GM18867 (cell line): ENCODE data around the gene GPR18.
A peak's percentile ranks its signal among the peaks of the same experiment; 100 is the strongest.
"Not testable (repeated sequence)": the region's sequence is repeated elsewhere in the genome, so short reads cannot be mapped to it uniquely, and the experiment has no call there.

ENCODE experiments used
- ATAC-seq: cut with Tn5 transposase; IDR thresholded peaks from one replicate; pipeline ENCODE4 v1.9.1; 2021; ENCODE audit warnings: mild to moderate bottlenecking, moderate library complexity; ENCODE audit not compliant: unreplicated experiment

Gene GPR18

DNA sequence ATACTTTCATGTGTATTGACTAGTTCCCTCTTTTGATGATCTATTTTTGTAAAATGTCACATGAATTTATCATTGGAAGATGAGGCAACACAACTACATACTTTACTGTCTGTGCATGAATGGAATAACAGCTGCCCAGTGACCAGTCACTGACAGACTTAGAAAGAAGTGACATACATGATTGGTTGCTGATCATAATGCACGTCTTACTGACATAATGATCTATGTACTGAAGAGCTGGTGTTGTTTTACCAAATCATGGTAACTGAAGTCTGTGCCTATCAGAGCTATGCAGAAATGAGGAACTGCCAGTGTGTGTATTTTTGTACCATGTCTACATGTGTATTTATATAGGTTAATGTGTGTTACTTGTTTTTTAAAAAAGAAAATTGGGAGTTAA is 26.5 kb downstream of the GPR18 start:
- ATAC-seq, result no peak

DNA sequence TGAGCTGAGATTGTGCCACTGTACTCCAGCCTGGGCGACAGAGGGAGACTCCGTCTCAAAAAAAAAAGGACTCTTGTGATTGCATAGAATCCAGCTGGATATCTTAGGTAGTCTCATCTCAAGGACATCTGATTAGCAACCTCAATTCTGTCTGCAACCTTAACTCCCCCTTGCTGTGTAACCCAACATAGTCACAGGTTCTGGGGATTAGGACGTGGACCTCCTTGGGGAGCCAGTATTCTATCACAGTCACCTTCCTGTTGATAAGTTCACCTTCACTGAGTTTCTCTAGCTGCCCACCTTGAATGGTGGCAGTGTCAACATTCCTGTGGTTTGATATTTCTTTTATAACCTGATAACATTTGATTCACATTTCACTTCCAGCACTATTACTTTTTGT is 27.2 kb downstream of the GPR18 start:
- no peak for ATAC-seq

DNA sequence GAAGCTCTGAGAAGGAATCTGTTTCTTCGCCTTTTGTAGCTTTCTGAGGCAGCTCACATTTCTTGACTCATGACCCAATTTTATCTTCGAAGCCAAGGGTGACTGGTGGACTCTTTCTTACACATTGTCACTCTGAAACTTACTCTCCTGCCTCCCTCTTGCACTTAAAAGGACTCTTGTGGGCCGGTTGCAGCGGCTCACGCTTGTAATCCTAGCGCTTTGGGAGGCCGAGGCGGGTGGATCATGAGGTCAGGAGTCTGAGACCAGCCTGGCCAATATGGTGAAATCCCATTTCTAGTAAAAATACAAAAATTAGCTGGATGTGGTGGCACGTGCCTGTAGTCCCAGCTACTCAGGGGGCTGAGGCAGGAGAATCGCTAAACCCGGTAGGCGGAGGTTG is 27.6 kb downstream of the GPR18 start:
- not testable (repeated sequence) for ATAC-seq

DNA sequence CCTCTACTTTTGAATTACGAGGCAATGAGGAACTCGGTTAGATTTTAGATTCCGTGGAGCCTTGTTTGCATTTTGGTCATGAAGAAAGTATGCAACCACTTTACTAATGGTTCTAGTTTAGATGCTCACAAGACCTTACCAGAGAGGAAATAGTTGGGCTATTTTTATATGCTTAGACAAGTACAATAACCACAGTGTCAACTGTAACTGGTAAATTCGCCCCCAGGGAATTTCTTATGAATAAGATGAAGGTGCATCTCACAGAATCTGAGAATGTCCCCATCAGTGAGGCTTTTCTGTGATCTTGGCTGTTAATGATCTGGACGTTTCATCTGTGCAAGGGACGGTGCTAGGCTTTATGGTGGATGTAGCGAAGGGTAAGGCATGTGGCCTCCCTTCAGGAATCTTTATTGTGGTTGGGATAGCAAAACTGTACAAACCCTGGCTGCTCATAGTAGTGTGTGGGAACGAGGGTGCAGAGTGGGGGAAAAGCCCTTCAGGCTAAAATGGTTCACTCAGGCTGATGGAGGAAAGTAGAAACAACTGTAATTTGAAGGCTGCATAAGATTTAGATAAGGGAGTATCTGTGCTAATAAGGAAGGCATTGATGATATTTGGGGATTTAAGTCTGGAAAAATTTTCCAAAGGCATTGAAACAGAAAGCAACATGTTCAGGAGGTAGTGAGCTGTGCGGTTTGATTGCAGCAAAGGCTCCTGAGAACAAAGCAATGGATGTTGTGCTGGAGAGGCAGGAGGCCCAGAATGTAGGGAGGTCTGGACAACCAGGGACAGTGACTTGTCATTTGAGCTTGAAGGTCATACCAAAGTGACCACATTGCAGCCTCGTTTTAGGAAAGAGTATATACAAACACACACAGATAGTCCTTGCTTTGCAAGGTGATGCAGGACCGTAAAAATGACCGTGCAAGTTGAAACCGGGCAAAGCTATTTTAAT is 29.2 kb downstream of the GPR18 start:
- peak; percentile 95 for ATAC-seq

GRCh38 chr13:99227909-99228688 is 30.1 kb downstream of the GPR18 start:
- no peak for ATAC-seq

DNA sequence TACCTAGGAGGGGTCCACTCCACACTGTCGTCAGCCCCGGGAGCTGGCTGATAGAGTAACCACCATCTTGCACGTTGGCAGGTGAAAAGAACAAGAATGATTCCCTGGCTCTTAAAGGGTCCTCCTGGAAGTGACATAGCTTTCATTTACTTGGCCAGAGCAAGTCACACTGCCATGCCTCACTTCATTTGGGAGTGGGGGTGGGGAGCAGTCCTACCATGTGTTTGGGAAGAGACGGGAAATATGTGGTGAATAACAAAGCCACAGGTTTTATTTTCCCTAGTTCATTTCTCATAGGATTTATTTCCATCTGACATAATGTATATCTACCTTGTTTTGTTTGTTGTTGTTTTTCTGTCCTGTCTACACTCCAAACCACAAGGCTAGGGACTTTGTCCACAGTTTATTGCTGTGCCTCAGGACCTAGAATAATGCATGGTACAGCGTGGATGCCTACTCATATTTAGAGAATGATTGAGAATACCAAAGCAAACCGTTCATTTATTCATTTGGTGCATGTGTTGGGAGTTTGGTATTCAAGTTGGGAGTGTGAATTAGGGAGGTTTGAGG is 30.8 kb downstream of the GPR18 start:
- no peak for ATAC-seq

- ATAC-seq, result no peak
These were observed 31.7 kb downstream of the GPR18 start for GRCh38 chr13:99226513-99226912.

DNA sequence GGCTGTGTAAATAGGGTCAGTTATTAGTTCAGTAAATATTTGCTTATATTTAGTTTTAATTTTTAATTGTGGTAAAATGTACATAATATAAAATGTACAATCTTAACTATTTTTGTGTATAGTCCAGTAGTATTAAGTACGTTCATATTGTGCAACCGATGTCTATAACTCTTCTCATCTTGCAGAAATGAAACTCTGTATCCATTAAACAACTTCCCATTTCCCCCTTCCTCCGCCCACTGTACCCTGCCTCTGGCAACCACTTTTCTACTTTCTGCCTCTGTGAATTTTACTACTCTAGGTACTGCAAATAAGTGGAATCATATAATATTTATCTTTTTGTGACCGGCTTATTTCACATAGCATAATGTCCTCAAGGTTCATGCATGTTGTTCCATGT is 33.1 kb downstream of the GPR18 start:
- ATAC-seq, result no peak

- ATAC-seq, result no peak
These were observed 34.2 kb downstream of the GPR18 start for GRCh38 chr13:99224021-99224420.

DNA sequence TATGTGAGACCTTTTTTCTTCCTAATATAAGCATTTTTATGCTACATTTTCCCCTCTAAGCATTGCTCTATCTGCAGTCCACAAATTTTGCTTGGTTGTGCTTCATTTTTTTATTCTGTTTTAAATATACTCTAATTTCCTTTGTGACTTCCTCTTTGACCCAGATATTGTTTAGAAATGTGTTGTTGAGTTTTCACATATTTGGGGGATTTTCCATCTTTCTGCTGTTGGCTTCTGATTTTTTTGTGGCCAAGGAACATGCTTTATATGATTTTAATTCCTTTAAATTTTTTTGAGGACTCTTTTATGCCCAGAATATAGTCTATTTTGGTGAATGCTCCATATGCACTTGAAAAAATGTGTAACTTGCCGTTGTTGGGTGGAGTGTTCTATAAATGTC is 34.6 kb downstream of the GPR18 start:
- no peak for ATAC-seq

- ATAC-seq, result no peak
These were observed 36.5 kb downstream of the GPR18 start for GRCh38 chr13:99221567-99222239.

DNA sequence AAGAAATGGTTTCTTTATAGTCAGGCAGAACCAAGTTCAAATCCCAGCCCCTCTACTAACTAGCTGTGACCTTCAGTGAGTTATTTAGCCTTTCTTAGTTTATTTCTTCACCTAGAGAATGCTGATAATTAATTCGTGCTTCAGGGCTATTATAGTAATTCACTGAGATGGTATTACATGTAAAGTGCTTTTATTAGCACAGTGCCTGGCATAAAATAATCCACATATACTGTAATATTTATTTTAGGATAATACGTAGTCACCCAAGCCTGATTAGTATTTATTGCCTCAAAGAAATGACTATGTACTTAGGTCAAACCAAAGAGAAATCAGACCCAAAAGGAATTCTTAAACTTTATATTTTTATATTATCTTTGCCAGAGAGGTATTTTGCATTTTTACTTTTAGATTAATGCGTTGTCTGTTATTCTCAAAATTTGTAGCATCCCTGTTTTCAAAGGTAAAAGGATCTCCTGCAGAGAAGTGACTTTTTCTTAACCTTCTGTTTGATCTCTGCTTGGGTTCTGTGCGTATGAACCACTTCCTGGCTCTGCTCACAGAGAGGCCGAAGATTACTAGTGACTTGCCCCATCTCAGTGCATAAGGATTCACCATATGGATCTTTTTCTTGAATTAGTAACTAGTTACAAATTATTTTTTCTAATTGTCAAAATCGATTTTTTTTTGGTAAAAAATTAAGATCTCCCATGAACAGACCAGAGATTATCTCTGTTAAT is 37.8 kb downstream of the GPR18 start:
- no peak for ATAC-seq

- peak; percentile 71 for ATAC-seq
These were observed 39.2 kb downstream of the GPR18 start for GRCh38 chr13:99218969-99219368.

DNA sequence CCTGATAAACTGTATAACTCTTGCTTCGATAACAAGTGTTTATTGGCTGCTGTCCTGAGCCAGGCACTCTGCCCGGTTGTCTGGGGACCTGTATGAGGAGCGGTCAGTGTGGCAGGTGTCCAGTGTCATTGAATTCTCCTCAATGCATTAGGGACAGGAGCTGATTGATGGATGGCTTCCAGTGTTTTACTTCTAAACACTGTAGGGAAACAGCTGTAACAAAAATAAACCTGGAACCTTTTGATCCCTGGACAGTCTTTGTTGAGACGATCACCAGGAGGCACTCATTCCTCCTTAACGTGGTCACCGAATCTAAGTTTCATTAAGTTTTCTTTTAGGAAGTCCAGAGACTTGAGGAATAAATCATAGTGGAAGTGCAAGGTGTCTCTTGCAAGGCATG is 39.6 kb downstream of the GPR18 start:
- ATAC-seq, result no peak

DNA sequence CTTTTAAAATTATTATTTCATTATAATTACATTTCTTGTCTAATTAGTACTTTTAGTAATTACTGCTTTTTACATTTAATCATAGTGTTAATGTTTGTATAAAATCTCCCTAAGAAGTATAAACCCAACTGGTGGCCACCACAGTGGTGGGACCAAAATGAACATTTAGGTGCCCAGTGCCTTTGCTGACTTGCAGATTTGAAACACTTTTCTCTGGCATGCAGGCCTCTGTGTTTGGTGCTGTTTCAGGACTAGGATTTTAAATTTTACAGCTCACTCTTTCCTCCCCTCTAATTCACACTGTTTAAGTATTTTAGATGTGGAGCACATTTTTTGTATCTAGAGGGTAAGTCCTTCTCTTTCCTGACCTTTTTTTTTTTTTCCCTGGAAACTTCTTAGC is 40.1 kb downstream of the GPR18 start:
- no peak for ATAC-seq

DNA sequence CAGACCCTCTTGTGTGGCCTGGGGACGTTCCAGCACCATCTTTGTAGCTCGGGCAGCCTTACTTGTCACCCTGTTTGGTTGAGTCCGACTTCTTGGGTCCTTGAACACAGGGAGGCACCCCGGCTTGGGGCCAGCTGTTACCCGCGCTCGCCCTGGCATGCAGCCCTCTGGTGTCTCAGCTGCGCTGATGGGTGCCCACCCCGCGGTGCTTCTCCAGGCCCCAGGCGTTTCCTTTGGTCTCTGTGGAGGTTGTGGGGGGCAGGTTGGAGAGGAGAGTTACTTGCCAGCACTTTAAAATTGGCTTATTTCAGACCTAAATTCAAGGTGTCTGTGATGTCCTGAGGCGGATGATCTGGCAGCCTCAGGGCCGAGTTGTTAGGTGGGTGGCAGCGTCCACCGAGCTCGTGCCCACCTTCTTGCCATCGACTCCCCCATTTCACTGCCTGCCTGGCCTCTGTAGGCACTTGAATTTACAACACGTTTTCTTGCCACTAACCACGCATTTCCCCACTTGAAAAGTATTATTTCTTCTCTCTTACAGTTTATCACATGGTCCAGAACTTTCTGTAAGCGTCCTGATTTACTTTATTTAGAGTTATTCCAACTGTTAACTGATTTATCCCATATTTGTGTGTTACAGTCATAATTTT is 40.6 kb downstream of the GPR18 start:
- ATAC-seq, result no peak

GRCh38 chr13:99215184-99215830 is 42.9 kb downstream of the GPR18 start:
- ATAC-seq, result no peak

DNA sequence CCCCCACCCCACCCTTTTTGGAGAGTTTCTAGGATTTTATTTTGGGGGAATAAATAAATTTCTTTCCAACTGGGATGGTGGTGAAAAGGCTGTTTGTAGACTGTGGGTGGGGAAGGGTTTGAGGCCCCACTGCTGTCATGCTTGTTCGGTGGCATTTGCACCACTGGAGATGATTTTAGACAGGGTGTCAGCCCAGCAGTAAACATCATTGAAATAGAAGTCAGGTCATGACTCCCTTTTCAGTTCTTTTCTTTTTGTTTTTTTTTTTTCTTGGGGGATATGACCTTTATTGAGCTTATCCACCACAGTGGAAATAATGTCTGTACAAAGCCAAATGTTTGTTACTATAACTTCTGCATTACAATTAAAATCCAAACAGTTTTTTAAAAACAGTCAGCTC is 43.4 kb downstream of the GPR18 start:
- ATAC-seq, result no peak

GRCh38 chr13:99214232-99214631 is 43.9 kb downstream of the GPR18 start:
- peak; percentile 70 for ATAC-seq
